GM18858 (cell line): ENCODE data around the gene BRI3.
A peak's percentile ranks its signal among the peaks of the same experiment; 100 is the strongest.

Experiments
- ATAC-seq: cut with Tn5 transposase; IDR thresholded peaks from one replicate; pipeline ENCODE4 v1.9.1; 2021; ENCODE audit not compliant: unreplicated experiment

The BRI3 gene

DNA sequence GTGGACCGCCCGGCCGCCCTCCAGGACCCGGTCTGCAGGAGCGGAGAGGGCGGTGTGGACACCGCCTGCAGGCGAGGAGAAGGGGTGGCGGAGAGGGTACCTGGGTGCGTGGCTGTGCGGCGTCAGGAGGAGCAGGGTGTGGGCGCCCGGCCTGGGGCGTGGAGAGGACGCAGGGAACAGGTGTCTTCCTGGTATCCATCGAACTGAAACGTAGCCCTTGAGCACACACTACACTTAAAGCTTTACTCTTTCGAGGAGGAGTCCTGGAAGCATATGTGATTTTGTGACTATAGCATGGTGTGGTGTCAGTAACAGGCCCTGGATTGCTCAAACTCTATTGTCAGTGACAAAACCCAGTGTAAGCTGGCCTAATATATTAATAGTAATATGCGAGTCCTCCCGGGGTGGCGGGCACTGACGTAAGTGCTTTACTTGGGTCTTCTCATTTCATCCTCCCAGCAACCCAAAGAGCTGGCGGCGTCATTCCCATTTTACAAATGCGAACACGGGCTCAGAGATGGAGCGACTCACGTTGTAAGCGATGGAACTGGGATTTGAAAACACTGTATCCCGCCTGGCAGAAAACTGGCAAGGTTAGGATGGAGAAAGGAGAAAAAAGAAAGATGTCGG lies 28.9 kb upstream of the BRI3 start:
- ATAC-seq, result no peak

DNA sequence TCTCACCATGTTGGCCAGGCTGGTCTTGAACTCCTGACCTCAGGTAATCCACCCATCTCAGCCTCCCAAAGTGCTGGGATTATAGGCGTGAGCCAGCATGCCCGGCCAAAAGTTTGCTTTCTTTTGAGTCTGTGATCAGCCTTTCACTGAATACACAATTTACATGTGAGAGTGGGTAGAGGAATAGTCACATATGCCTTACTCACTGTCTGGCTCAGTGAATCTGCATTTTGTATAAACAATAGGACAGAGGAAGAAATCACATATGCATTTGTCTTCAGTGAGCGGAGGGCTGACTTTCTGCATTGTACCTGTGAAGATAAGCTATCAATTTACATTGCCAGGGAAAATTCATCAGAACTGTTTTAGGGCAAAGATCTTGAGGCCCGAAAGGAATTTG lies 27.0 kb upstream of the BRI3 start:
- no peak for ATAC-seq

DNA sequence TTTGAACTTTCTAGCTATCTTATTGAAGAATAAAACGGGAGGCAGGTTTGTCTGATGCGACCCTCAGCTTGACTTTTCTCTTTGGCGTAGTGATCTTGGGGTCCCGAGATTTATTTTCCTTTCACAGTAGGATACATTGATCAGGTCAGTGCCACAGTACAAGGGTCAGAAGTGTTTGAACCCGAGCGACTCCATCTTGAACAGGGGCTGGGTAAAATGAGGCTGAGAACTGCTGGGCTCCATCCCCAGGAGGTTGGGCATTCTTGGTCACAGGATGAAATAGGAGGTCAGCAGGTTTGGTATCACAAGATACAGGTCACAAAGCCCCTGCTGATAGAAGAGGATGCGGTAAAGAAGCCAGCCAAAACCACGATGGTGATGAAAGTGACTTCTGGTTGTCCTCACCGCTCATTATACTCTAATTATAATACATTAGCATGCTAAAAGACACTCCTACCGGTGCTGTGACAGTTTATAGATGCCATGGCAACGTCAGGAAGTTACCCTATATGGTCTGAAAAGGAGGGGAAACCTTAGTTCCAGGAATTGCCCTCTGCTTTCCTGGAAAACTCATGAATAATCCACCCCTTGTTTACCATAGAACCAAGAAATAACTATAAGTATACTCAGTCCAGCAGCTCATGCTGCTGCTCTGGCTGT lies 26.4 kb upstream of the BRI3 start:
- ATAC-seq, result no peak

DNA sequence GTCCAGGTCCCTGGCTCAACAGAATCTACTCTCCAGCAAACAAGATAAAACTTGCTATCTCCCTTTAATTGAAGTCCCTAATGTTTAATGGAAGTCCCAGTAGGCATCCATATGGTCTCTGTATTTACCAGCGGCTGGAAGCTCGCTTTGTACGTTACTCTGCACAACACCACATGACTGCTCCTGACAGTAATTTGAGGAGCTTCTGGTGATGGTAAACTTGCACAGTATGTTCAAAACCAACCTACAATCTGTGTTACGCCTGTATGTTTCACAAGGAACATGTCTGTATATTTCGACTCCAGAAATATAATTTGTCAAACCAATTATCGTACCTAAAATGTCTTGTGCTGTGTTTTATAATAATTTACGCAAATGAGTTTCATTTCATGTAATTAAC lies 25.1 kb upstream of the BRI3 start:
- no peak for ATAC-seq

DNA sequence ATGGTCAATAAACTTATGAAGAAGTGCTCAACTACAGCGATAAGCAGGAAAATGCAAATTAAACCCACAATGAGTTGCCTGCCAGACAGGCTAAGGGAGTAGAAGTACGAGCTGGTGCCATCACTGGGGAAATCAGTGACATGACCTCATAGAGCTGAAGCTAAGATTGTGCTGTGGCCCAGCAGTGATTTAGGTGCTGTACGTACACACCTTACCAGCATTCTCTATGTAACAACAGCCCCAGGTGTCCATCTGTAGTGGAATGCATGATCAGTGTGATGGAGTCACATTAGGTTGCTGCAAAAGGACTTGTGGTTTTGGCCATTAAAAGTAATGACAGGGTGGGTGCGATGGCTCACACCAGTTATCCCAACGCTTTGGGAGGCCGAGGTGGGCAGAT lies 23.8 kb upstream of the BRI3 start:
- no peak for ATAC-seq

DNA sequence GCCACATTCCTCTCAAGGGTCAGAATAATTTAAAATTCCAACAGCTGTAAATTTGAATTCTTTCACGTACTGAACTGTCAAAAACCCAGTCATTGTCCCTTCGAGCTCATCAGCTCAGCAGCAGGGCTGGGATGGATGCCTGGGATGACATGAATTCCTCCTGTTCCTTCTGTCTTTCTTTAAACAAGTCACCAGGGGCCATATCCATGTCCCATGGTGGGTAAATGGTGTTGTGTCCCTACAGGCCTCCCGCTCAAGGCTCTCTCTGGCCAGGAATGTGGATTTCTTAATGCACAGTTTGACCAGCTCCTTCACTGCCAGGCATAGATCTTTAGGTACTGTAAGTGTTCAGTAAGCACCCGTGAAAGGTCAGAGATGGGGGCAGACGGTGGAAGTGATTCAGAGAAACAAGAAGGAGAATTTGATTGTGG lies 15.6 kb upstream of the BRI3 start:
- ATAC-seq, result no peak

DNA sequence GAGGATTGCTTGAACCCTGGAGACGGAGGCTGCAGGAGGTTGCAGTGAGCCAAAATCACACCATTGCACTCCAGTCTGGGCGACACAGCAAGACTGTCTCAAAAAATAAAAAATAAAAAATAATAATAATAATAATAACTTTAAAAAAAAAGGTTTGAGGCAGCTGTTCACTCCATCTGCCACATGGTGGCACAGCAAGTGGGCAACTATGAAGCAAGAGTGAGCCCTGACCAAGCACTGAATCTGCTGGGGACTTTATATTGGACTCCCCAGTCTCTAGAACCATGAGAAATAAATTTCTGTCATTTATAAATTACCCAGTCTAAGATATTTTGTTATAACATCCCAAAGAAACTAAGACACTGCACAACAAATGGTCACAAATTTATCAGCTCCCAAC lies 14.6 kb upstream of the BRI3 start:
- ATAC-seq, result no peak

DNA sequence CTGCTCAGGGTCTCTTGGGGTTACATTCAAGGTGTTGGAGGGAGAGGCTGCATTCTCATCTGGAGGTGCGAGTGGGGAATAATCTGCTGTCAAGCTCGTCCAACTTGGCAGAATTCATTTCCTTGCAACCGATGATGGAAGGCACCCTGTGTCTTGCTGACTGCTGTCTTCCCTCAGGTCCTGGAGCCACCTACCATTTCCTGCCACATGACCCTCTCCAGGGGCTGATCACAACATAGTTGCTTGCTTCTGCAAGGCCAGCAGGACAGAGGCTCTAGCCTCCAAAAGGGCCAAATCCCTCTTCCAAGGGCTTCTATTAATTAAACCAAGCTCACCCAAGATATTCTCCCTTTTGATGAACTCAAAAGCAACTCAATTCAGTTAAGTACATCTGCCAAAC lies 14.2 kb upstream of the BRI3 start:
- ATAC-seq, result no peak

DNA sequence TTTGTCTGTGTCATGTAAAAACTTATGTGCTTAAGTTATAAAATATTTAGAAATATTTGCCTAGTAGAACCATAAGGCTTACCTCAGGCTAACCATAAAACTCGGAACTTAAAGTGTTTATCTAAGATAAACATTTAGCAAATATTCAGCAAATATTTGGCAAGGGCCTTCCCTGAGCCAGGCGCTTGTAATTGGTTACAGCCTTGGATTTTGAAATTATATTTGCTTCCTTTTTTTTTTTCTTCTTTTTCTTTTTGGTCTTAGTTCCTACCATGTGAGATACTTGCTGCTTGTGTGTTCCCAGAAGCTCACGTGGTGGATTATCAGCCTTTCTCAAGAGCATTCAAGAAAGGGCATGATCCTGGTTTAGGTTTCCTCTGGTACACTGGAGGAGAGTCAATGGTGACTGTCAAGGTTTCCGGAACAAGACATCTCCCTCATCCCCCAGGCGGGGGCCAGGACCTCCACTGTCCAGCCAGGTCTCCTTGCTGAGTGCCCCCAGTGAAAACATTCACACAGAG lies 5.2 kb upstream of the BRI3 start:
- no peak for ATAC-seq

DNA sequence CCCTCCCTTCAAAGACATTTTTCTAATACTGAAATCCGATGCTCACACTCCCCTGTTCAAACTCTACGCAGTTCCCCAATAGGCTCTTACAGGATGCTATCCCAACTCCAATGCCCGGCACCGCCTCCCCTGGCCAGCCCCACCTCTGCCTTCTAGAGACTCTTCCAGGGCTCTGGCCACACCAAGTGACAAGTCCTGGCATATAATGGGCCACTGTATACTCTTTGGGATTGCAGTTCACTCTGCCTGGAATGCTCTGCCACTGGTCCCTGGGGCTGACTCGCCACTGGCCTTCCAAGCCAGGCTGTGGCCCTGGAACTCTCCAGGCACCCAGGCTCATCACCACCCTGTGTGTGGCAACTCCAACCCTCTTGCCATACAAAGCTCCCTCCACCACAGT lies 3.1 kb upstream of the BRI3 start:
- no peak for ATAC-seq

DNA sequence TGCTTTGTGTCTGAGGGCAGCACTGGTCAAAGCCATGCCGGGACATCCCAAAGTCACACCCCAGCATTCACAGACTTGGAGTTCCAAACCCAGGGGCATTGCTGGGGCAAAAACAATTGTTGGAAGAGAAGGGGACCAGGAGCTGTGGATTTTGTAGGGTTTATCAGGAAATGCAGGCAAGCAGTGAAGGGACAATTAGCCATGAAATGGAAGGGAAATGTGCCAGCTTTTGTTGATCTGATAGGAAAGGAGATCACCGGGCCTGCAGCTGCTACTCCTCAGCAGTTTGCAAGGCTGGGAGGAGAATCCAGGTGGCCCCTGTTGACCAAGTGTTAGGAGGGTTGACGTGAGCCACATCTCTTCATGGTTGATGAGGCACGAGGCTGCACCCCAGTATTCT lies 2.5 kb upstream of the BRI3 start:
- no peak for ATAC-seq

DNA sequence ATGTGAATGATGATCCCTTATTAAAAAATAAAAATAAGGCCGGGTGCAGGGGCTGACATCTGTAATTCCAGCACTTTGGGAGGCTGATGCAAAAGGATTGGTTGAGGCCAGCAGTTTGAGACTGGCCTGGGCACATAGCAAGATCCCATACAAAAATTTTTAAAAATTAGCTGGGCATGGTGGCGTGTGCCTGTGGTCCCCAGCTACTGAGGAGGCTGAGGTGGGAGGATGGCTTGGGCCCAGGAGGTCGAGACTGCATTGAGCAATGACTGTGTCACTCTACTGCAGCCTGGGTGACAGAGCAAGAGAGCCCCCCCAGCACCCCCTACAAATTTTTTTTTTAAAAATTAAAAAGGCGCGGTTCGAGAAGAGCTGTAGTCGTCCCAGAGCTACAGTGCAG lies 1.2 kb upstream of the BRI3 start:
- no peak for ATAC-seq

DNA sequence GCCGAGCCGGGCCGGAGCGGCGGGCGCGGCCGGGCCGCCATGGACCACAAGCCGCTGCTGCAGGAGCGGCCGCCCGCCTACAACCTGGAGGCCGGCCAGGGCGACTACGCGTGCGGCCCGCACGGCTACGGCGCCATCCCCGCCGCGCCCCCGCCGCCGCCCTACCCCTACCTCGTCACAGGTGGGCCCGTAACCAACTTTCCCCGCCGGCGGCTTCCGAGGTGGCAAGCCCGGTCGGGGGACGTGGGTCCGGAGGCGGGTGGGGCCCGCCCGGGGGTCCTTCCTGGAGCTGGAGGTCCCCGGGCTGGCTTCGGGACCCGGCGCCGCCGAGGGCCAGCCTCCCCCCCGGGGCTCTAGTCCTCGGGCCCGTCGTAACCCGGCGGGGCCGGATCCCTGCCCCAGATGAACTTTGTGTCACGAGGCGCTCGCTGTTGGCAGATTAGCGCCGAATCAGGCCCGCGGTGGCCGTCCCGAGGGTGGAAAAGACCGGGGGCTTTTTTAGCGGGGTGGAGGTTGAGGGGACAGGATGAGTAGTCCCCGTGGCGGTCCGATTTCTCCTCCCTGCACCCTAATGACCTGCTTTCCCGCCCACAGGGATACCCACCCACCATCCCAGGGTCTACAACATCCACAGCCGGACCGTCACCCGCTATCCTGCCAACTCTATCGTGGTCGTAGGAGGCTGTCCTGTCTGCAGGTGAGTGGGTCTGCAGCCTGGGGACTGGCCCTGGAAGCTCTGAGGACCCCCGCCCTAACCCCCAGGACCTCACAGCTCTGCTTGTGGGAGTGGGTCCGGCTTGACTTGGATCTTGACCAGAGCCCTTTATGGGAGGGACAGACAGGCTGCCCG lies 496 bp downstream of the BRI3 start:
- peak; percentile 22 for ATAC-seq

DNA sequence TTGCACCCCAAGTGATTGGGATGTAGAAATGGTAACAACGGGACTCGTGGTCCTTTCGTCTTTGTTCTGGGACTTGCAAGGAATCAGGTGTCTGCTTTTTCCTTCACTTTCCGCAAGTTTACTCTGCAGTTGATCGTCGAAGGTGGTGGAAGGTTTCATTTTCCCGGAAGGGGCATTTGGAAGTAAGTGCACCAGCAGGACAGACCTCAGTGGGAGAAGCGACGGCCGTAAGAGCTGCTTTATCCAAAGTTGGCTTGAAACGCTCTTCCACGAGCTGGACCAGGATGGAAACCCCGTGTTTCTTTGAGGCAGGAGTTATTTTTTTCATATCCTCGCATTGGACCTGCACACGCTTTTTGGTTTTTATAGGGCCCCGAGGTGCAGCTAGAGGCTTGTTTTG lies 1.2 kb downstream of the BRI3 start:
- no peak for ATAC-seq

DNA sequence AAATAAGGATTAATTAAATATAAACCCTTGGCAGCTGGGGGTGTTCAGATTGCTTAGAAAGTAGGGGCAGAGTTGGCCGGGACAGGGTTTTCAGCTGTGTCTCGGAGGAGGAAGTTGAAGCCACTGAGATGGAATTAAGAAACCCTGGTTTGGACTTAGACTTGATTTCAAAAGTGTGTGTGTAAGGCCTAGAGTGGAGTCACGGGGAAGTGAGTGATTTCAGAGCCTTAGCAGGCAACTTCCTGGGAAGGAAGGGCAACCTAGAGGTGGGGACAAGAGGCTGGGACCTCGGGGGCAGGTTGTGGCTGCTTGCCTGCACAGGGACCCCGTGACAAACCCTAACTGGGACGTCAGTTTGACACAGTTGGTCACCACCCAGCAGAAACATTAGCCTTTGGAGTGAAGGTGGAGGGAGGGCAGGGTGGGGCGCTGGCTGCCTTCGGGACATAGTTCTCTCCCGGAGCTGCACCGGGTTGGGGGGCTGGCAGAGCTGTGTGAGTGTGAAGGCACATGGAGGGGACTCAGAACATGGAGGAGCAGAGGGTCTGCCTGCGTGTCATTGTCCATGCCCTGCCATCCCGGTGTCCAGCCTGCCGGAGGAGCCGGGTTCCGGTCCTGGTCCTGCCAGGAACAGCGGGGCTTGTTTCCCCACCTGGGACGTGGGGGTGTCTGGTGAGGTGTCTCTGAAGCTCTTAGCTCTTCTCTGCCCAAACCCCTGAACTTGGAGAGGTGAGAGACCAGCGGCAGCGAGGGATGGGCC lies 1.8 kb downstream of the BRI3 start:
- ATAC-seq, result no peak

DNA sequence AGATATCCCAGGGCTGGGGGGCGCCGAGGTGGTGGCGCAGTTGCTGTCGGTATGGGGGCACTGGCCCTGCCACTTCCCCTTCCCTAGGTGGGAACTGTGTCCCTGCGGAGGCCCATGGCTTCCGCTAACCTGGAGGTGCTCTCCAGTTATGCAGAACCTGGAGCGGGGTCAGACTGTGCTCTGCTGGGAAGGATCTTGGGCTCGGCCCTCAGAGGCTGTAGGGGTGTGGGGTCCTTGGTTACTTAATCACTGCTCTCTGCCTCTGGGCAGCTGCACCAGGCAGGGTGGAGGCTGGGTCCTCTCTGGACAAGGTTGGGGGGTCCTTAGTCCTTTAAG lies 2.4 kb downstream of the BRI3 start:
- no peak for ATAC-seq

DNA sequence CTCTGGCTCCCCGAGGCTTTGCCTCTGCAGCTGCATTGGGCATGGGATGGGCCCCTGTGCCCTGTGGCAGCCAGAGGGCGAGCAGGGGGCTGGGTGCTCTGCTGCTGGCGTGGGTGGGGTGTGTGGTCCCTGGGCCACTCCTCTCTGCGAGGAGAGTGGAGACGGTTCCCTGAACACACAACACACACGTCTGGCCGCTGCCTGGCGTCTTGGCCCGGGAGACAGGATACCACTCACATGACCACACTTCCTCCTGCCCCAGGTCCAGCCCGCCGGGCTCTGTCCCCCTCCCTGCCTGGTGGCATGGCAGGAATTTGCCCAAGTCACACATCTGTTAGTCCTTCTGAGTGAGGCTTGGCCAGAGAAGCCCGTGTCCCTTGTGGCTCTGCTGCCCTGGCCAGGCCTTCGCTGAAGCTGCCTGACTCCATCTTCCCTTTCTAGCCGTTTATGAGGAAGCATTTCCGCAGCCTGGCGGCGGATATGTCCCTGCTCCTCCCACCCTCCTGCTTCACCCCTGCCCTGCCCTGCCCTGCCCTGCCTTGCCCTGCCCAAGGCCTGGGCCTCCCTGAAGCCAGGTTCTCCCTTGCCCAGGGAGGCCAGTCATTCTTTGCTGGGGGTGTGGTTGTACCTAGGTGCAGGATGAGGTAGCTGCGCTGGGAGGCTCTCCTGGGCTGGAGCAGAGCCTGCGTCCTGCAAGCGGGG lies 3.0 kb downstream of the BRI3 start:
- no peak for ATAC-seq

DNA sequence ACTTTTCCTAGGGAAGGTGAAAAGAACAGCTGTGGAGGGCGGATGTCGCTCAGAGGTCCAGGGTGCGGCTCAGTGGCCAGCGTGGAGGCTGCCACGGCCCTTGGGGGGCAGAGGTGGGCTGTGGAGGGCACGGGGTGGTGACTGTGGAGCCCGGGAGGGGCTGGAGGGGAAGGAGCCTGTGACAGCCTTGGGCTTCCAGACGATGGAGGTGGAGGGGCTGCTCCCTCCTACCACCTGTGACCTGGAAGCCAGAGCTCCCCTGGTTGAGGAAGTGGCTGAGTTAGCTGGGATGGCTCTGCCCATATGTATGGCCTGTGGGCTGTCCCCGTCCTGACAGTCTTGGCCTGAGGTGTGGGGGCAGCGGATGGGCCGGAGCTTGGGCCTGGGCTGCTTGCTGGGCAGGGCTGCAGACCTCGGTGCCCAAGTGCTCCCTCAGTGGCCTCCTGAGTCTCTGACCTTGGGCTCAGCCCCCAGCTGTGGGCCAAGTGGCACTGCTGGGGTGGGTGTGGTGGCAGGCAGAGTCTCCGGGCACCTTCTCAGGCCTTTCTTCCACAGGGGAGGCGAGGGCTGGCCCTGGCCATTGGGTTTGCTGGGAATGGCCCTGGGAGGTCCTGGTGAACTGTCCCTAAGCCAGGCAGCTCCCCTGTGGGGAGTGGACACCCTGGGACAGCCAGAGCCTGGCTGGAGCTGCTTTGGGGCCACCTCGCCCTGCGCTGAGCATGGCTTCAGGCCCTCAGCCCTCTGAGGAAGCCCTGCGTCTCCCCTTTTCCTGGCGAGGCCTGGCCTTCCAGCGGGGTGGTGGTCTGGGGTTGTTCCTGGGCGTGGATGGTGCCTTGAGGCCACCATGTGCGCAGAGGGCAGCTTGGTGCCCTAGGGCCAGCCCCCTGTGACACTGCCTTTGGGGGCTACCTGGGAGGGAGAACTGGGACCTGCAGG lies 3.9 kb downstream of the BRI3 start:
- ATAC-seq, result no peak

DNA sequence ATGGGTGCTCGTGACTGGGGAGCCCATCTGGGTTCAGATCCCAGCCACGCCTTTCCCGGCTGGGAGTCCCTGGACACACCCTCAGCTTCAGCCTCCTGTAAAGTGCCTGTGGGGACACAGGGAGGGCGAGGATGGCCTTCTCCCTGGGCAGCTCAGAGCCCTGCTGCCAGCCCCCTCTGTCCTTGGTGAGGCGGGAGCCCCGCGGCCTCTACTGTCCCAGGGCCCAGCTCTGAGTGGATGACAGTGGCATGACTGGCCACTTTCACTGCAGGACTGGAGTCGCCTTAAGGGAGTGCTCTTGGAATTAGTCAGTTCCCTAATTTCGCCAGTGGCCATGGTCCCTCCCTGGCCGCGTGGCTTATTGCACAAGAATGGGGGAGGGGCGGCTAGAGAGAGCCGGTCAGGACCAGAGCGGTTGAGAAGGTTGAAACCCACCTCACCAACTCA lies 4.6 kb downstream of the BRI3 start:
- no peak for ATAC-seq
